Right lobe of liver (tissue), 6 donors: ENCODE data around the gene CLIP4. TPM values are rescaled to one million over a fixed set of nuclear protein-coding genes. Genes with fewer than 3 reads are reported as not detected.

ENCODE experiments used
- ATAC-seq, 4 donors: fragments of 200-7000 bp; cut with Tn5 transposase; one replicate each; pipeline ENCODE4 v1.9.1; 2020; ENCODE audit warnings: mild to moderate bottlenecking in 4 of 4, moderate library complexity in 4 of 4
- DNase-seq, 3 donors: peaks; one replicate each; pipeline ENCODE4 v3.0.0-alpha.2; 2020
- H3K27ac ChIP-seq, 3 donors: fragments of 200-600 bp; one replicate each; pipeline ENCODE4 v1.8.0; 2022
- H3K27me3 ChIP-seq, 2 donors: fragments of 200-600 bp; one replicate each; pipeline ENCODE4 v1.8.0; 2022
- H3K36me3 ChIP-seq, 4 donors: fragments of 200-600 bp; sonication (generic) in 1 of 4; one replicate each; pipeline versions ENCODE4 v1.5.1 to v1.8.0; 2017 to 2022; ENCODE audit warnings: control low read depth in 1 of 4
- H3K4me1 ChIP-seq, 4 donors: fragments of 200-600 bp; sonication (generic) in 1 of 4; one replicate each; pipeline versions ENCODE4 v1.5.1 to v1.8.0; 2017 to 2022; ENCODE audit warnings: control low read depth in 1 of 4
- H3K4me3 ChIP-seq, 3 donors: fragments of 200-600 bp; one replicate each; pipeline ENCODE4 v1.8.0; 2022
- H3K9me3 ChIP-seq, 4 donors: fragments of 200-600 bp; sonication (generic) in 1 of 4; one replicate each; pipeline versions ENCODE4 v1.5.1 to v1.8.0; 2017 to 2022; ENCODE audit warnings: control low read depth in 1 of 4
- POLR2A ChIP-seq: fragments of 450-650 bp; IDR thresholded peaks from one replicate; pipeline ENCODE4 v1.6.1; 2017; ENCODE audit warnings: antibody characterized with exemption, mild to moderate bottlenecking
- WGBS: methylation state at CpG from one replicate; pipeline ENCODE4 v1.1.6; 2018; ENCODE audit warnings: low coverage, low lambda C conversion rate; ENCODE audit not compliant: insufficient coverage; ENCODE audit errors: missing lambda C conversion rate; 5-methylcytosine and 5-hydroxymethylcytosine counted together
- intact Hi-C, 2 donors: fragments of 100-400 bp; cut with DNase I; formaldehyde crosslinking; loops; one replicate each; pipeline versions ENCODE4 v1.11.2 to v1.14.1; 2022
- total RNA-seq, 6 experiments: library from RNA; depleted of rRNA in 2 of 6; stranded (reverse); fragments of >200 nt in 2 of 6; fragmentation: NEBNext Ultra II Directional in 3 of 6; extraction: Animal tissue kit (Norgen Biotek cat#: 25700) in 3 of 6; gene quantifications; one replicate each; pipeline versions ENCODE4 v1.1.0 to v1.2.4, GENCODE V29; 2016 to 2023
- TF ChIP-seq, protein P1 (sequence below), 4 donors: fragments of 200-600 bp in 3 of 4; fragments of 450-650 bp in 1 of 4; IDR thresholded peaks; one replicate each; pipeline versions ENCODE4 v1.5.1 to v1.8.0; 2016 to 2022; ENCODE audit warnings: antibody characterized with exemption in 4 of 4, mild to moderate bottlenecking in 2 of 4
- donor health status: DM: no; HTN: yes; CAD: no.
- donor health status: DM: no; HTN: no; CAD: no.
- donor health status: DM: no; HTN: no; CAD: no.
- donor health status: DM: no; HTN: yes; CAD: no.
- donor health status: DM: no; HTN: yes; CAD: no.

Gene CLIP4
- total RNA-seq, 6 experiments from 2014 or later = 2.7 to 7.3 (median 5.3) TPM

GRCh38 chr2:29147963-29148362, 32.7 kb downstream of the CLIP4 start:
- Histone ChIP-seq H3K9me3 (no peaks in the 10 kb centered on the region), H3K36me3 (peaks cover 0 to 2% (median 0%) of the 10 kb centered on the region in 4 donors), H3K27ac (no peak overlapping the region), H3K4me3 (no peak overlapping the region), H3K27me3 (no peaks in the 10 kb centered on the region), H3K4me1 (no peaks in the 10 kb centered on the region)
- intact Hi-C loops = no loop called here
- DNase-seq = no peak
- no peak for ATAC-seq
- WGBS = 61% methylated on average over 3 of the region's 3 CpGs
- no peak for TF ChIP-seq POLR2A
- TF ChIP-seq, protein P1, sequence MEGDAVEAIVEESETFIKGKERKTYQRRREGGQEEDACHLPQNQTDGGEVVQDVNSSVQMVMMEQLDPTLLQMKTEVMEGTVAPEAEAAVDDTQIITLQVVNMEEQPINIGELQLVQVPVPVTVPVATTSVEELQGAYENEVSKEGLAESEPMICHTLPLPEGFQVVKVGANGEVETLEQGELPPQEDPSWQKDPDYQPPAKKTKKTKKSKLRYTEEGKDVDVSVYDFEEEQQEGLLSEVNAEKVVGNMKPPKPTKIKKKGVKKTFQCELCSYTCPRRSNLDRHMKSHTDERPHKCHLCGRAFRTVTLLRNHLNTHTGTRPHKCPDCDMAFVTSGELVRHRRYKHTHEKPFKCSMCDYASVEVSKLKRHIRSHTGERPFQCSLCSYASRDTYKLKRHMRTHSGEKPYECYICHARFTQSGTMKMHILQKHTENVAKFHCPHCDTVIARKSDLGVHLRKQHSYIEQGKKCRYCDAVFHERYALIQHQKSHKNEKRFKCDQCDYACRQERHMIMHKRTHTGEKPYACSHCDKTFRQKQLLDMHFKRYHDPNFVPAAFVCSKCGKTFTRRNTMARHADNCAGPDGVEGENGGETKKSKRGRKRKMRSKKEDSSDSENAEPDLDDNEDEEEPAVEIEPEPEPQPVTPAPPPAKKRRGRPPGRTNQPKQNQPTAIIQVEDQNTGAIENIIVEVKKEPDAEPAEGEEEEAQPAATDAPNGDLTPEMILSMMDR (IDR thresholded peaks at IDR 0.05) = no peak

DNA sequence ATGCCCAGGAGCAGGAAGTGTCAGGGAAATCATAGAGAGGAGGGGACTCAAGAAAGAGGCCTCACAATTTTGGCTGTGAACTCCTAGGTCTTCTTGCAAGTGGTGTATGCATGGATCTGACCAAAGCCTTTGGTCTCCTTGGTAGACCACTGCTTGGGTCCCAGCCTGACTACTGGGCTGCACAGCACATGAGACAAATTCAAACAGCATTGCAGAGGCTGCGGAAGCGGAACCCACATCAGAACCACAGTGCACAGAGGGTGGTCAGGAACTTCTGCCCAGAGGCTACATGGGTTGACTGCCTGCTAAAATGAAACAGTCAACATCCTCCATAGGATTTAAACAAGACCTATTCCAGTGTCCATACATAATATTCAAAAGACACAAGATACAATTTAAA, 39.4 kb downstream of the CLIP4 start:
- ATAC-seq (no peak), DNase-seq (no peak)
- Histone ChIP-seq H3K27me3 (no peaks in the 10 kb centered on the region), H3K9me3 (no peaks in the 10 kb centered on the region), H3K36me3 (peaks cover 0 to 9% (median under 1%) of the 10 kb centered on the region in 4 donors), H3K4me1 (no peaks in the 10 kb centered on the region), H3K4me3 (no peak overlapping the region), H3K27ac (no peak overlapping the region)
- TF ChIP-seq, protein P1 (IDR thresholded peaks at IDR 0.05) = no peak
- intact Hi-C loops = no loop called here
- WGBS = 100% methylated on average over 2 of the region's 2 CpGs

GRCh38 chr2:29155578-29155977, 40.4 kb downstream of the CLIP4 start:
- Histone ChIP-seq H3K4me3 (no peak overlapping the region), H3K27me3 (no peaks in the 10 kb centered on the region), H3K4me1 (no peaks in the 10 kb centered on the region), H3K36me3 (peaks cover 0 to 9% (median under 1%) of the 10 kb centered on the region in 4 donors), H3K9me3 (no peaks in the 10 kb centered on the region), H3K27ac (no peak overlapping the region)
- DNase-seq (no peak), ATAC-seq (no peak)
- WGBS = 73% methylated on average over 2 of the region's 2 CpGs
- TF ChIP-seq, protein P1 (IDR thresholded peaks at IDR 0.05) = no peak
- TF ChIP-seq POLR2A = no peak
- intact Hi-C loops = no loop called here

DNA sequence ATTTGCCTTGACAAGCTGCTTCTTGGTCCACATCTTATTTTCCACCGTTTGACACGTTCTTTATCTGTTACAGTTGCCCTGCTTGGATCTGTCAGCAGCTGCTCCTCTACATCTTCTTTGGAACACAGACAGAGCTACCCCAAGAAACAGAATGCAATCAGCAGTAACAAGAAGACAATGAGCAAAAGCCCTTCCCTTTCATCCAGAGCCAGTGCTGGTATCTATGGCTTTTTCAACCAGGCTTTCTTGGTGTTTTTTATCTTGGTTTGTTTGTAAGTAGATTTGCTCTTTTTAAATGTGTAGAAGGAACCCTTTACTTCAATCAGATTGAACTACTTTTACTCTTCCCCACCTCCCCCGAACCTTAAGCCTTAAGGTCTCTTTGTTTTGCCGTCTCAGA, 41.9 kb downstream of the CLIP4 start:
- no peak for TF ChIP-seq POLR2A
- TF ChIP-seq, protein P1 (IDR thresholded peaks at IDR 0.05) = no peak
- Histone ChIP-seq H3K4me3 (no peak overlapping the region), H3K27ac (no peak overlapping the region), H3K36me3 (peaks cover 0 to 9% (median 0%) of the 10 kb centered on the region in 4 donors), H3K27me3 (no peaks in the 10 kb centered on the region), H3K9me3 (no peaks in the 10 kb centered on the region), H3K4me1 (no peaks in the 10 kb centered on the region)
- WGBS = 62% methylated on average over 4 of the region's 4 CpGs
- intact Hi-C loops = no loop called here
- ATAC-seq (no peak), DNase-seq (no peak)

GRCh38 chr2:29159125-29159524, 43.9 kb downstream of the CLIP4 start:
- TF ChIP-seq, protein P1 (IDR thresholded peaks at IDR 0.05) = no peak
- TF ChIP-seq POLR2A = no peak
- ATAC-seq (no peak), DNase-seq (no peak)
- no peak overlapping the region for H3K4me3 ChIP-seq
- no peaks in the 10 kb centered on the region for H3K27me3 ChIP-seq
- H3K36me3 ChIP-seq = peaks cover 0 to 9% (median 0%) of the 10 kb centered on the region in 4 donors
- no peak overlapping the region for H3K27ac ChIP-seq
- intact Hi-C loops = no loop called here
- no peaks in the 10 kb centered on the region for H3K9me3 ChIP-seq
- no peaks in the 10 kb centered on the region for H3K4me1 ChIP-seq
- WGBS = no CpG with 5 or more reads among the region's 1 CpG
